GM06990 (cell line): Measurements from ENCODE around the gene PXMP4.

ENCODE experiments used
- DNase-seq: peaks from one replicate; pipeline ENCODE4 v3.0.0-alpha.2; 2011; ENCODE audit not compliant: insufficient read length; ENCODE audit errors: extremely low read depth
- H3K27me3 ChIP-seq: replicated peaks from 2 replicates; pipeline ENCODE4 v1.6.0; 2011; ENCODE audit warnings: low read length; ENCODE audit not compliant: control insufficient read depth, insufficient read depth
- H3K36me3 ChIP-seq: 2 replicates; pipeline ENCODE4 v1.5.1; 2011; ENCODE audit warnings: low read length; ENCODE audit not compliant: control insufficient read depth, insufficient read depth
- H3K4me3 ChIP-seq: replicated peaks from 2 replicates; pipeline ENCODE4 v1.5.1; 2011; ENCODE audit warnings: low read depth, mild to moderate bottlenecking, control low read depth, low read length
- TF ChIP-seq, protein P1 (sequence below): IDR thresholded peaks from 2 replicates; pipeline ENCODE4 v1.5.1; 2011; ENCODE audit warnings: low read length, control low read depth, mild to moderate bottlenecking, inconsistent platforms; ENCODE audit not compliant: insufficient read depth, poor library complexity, severe bottlenecking

The PXMP4 gene

DNA sequence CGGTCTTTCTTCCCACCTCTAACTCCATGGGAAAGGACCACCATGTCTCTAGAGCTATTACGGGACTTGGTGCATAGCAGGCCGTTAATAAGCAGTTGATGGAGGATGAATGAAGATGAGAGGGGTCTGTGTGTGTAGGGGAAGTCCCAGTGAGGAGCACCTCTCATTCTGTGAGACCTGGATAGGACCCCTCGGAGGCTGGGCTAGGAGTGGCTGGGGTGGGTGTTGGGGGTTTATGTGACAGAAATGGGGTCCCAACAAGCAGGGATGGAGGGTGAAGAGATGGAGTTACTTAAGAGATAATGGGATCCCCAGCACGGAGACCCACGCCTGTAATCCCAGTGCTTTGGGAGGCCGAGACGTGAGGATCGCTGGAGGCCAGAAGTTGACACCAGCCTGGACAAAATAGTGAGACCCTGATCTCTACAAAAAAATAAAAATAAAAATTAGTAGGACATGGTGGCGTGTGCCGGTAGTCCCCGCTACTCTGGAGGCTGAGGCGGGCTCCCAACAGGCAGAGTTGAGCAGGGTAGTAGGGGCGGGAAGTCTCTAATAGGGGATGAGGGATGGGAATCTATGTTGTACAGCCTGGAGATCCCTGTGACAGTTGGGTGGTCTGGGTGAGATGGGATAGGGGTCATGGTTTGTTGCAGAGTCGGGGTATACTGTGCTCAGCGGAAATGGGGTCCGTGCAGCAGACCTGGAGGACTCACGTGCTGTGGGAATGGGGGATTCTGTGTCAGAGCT, 11.0 kb upstream of the PXMP4 start:
- Histone ChIP-seq H3K4me3 (peak overlapping the region; percentile 72), H3K36me3 (no peaks in the 10 kb centered on the region), H3K27me3 (no peaks in the 10 kb centered on the region)
- TF ChIP-seq, protein P1, sequence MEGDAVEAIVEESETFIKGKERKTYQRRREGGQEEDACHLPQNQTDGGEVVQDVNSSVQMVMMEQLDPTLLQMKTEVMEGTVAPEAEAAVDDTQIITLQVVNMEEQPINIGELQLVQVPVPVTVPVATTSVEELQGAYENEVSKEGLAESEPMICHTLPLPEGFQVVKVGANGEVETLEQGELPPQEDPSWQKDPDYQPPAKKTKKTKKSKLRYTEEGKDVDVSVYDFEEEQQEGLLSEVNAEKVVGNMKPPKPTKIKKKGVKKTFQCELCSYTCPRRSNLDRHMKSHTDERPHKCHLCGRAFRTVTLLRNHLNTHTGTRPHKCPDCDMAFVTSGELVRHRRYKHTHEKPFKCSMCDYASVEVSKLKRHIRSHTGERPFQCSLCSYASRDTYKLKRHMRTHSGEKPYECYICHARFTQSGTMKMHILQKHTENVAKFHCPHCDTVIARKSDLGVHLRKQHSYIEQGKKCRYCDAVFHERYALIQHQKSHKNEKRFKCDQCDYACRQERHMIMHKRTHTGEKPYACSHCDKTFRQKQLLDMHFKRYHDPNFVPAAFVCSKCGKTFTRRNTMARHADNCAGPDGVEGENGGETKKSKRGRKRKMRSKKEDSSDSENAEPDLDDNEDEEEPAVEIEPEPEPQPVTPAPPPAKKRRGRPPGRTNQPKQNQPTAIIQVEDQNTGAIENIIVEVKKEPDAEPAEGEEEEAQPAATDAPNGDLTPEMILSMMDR, result no peak
- no peak for DNase-seq

DNA sequence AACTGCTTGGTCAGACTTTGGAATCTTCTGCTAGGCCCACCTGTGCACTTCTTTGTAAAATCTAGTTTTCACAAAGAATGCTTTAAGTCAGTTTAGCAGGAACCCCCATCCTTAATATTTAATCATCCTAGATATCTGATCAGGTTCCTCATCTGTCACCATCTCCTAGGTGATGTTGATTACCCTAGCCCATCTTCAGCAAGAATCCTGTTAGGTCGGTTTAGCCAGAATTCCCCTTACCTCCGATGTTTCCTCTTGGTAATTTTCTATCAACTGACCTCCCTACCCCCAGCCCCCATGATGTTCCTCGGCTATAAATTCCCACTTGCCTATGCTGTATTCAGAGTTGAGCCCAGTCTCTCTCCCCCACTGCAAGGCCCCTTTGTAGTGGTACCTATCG, 9.0 kb upstream of the PXMP4 start:
- Histone ChIP-seq H3K27me3 (no peaks in the 10 kb centered on the region), H3K4me3 (no peak overlapping the region), H3K36me3 (no peaks in the 10 kb centered on the region)
- TF ChIP-seq, protein P1, result no peak
- DNase-seq, result no peak

DNA sequence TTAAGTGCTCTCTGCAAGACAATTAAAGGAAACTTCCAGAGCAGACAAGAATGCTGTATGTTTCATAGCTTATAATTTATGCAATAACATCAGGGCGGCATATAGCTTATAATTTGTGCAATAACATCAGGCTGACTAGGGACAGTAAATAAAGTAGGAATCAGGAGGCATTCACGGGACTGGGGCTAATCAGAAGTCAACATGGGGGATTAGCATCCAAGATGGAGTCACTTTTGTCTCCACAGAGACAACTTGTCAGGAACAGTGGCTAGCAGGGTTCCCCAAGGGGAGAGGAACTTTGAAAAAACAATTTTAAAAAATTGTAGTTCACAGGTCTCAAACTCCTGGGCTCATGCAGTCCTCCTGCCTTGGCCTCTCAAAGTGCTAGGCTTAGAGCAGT, 8.4 kb upstream of the PXMP4 start:
- no peak for DNase-seq
- no peaks in the 10 kb centered on the region for H3K36me3 ChIP-seq
- TF ChIP-seq, protein P1, result no peak

DNA sequence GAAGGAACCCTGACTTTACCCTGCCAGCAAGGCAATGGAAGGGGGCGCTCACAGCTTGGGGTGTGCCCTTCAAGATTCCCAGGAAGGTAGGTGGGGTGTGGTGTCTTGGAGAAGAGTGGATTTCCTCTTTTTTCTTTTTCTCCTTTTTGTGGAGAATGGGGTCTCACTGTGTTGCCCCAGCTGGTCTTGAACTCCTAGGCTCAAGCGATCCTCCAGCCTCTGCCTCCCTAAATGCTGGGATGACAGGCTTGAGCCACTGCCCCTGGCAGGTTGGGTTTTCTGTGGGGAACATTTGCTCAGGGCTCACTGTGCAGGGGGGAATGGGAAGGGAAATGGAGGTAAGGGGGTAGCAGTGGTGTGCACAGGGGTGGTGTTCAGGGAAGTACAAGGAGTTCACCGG, 7.7 kb upstream of the PXMP4 start:
- TF ChIP-seq, protein P1, result no peak
- H3K27me3 ChIP-seq, result no peaks in the 10 kb centered on the region
- H3K36me3 ChIP-seq, result no peaks in the 10 kb centered on the region
- no peak overlapping the region for H3K4me3 ChIP-seq
- no peak for DNase-seq

More for the DNA sequence above, 8.4 kb upstream of the PXMP4 start:
- no peaks in the 10 kb centered on the region for H3K27me3 ChIP-seq
- no peak overlapping the region for H3K4me3 ChIP-seq

DNA sequence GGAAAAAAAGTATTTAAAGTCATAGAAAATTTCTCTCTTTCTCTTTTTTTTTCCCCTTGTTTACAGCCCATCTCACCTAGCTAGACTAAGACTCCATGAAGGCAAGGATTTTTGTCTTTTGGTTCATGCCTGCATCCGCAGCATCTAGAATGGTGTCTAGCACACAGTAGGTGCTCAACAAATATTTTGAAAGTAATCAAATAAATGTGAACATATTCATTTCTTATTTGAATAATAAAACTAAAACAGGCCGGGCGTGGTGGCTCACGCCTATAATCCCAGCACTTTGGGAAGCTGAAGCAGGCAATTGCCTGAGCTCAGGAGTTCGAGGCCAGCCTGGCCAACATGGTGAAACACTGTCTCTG, 7.0 kb upstream of the PXMP4 start:
- Histone ChIP-seq H3K27me3 (no peaks in the 10 kb centered on the region), H3K36me3 (no peaks in the 10 kb centered on the region), H3K4me3 (no peak overlapping the region)
- TF ChIP-seq, protein P1, result no peak
- no peak for DNase-seq
